H1 (cell line): ENCODE measurements around the gene ARHGAP4. TPM values are rescaled to one million over a fixed set of nuclear protein-coding genes. Genes with fewer than 3 reads are reported as not detected.

Experiments
- CEBPB ChIP-seq: IDR thresholded peaks from 2 replicates; pipeline ENCODE4 v1.6.1; 2012; ENCODE audit warnings: low read depth, low read length
- CHD7 ChIP-seq: fragments of 300-600 bp; sonication (generic); IDR thresholded peaks from 2 replicates; pipeline ENCODE4 v1.7.1; 2012; ENCODE audit warnings: low read length, moderate library complexity, mild to moderate bottlenecking, inconsistent platforms; ENCODE audit not compliant: insufficient replicate concordance
- EGR1 ChIP-seq: IDR thresholded peaks from 2 replicates; pipeline ENCODE4 v1.6.1; 2011; ENCODE audit warnings: low read depth, low read length, borderline replicate concordance
- EZH2 ChIP-seq: fragments of 200-600 bp; sonication (generic); IDR thresholded peaks from 2 replicates; pipeline ENCODE4 v1.7.1; 2012; ENCODE audit warnings: low read depth, mild to moderate bottlenecking, moderate library complexity, low read length, inconsistent platforms; ENCODE audit not compliant: severe bottlenecking
- FOSL1 ChIP-seq: IDR thresholded peaks from 2 replicates; pipeline ENCODE4 v1.6.1; 2011; ENCODE audit warnings: mild to moderate bottlenecking, low read depth, low read length, moderate library complexity; ENCODE audit not compliant: insufficient read depth
- POLR2AphosphoS5 ChIP-seq: IDR thresholded peaks from 2 replicates; pipeline ENCODE4 v1.6.1; 2011; ENCODE audit warnings: low read depth, low read length
- RFX5 ChIP-seq: IDR thresholded peaks from 2 replicates; pipeline ENCODE4 v1.6.1; 2011; ENCODE audit warnings: low read depth, low read length, improper control_type of control experiment, borderline replicate concordance
- TAF1 ChIP-seq: IDR thresholded peaks from 2 replicates; pipeline ENCODE4 v1.6.1; 2011; ENCODE audit warnings: mild to moderate bottlenecking, low read depth, low read length
- TCF12 ChIP-seq: IDR thresholded peaks from 2 replicates; pipeline ENCODE4 v1.6.1; 2011; ENCODE audit warnings: low read depth, mild to moderate bottlenecking, low read length
- ZNF274 ChIP-seq: IDR thresholded peaks from 2 replicates; pipeline ENCODE4 v1.7.0; 2012; ENCODE audit warnings: low read length, borderline replicate concordance; ENCODE audit errors: extremely low read depth
- polyA plus RNA-seq, 7 experiments: library from polyadenylated mRNA; depleted of rRNA in 3 of 7; stranded (reverse) in 5 of 7; unstranded in 2 of 7; fragments of >200 nt in 5 of 7; fragments of 200-250 nt in 2 of 7; gene quantifications; 1 replicate in 5 of 7; 2 replicates in 1 of 7; 4 replicates in 1 of 7; pipeline versions ENCODE4 v1.2.1 to v1.2.3, GENCODE V29; 2011 to 2013; ENCODE audit warnings: missing spikeins in 2 of 7, mixed read lengths in 2 of 7
- total RNA-seq: library from RNA; stranded (reverse); fragmentation: NEBNext Ultra II Directional; extraction: Animal tissue kit (Norgen Biotek cat#: 25700); gene quantifications from 2 replicates; pipeline ENCODE4 v1.2.1, GENCODE V29; 2021

ARHGAP4 gene
- total and polyA plus RNA-seq, 2 of the 8 experiments (the other 6 are each of a cell fraction or from before 2014, with no cell fraction given), result 23.9 to 26.0 TPM

GRCh38 chrX:153921511-153922446 lies 4.3 kb downstream of the ARHGAP4 start (continued):
- TF ChIP-seq CHD7, result no peak
- no peak for TF ChIP-seq RFX5
- no peak for TF ChIP-seq EGR1
- TF ChIP-seq EZH2, result no peak
- TF ChIP-seq ZNF274, result no peak
- no peak for TF ChIP-seq CEBPB
- no peak for TF ChIP-seq POLR2AphosphoS5
- TF ChIP-seq TCF12, result no peak
- TF ChIP-seq FOSL1, result no peak
- no peak for TF ChIP-seq TAF1
